Prostate gland (tissue), 2 donors: Measurements from ENCODE around the gene TEX35. TPM values are rescaled to one million over a fixed set of nuclear protein-coding genes. Genes with fewer than 3 reads are reported as not detected.

Experiments
- DNase-seq: peaks from one replicate; pipeline ENCODE4 v3.0.0-alpha.2; 2019; ENCODE audit warnings: low spot score
- H3K27ac ChIP-seq, 2 donors: fragments of 200-600 bp; sonication (generic); 2 replicates each; pipeline ENCODE4 v1.5.1; 2017 to 2019
- H3K27me3 ChIP-seq: fragments of 200-600 bp; sonication (generic); replicated peaks from 2 replicates; pipeline ENCODE4 v1.5.1; 2019; ENCODE audit not compliant: insufficient read depth
- H3K36me3 ChIP-seq, 2 donors: fragments of 200-600 bp; sonication (generic); 1 replicate in 1 of 2; 2 replicates in 1 of 2; pipeline versions ENCODE4 v1.5.1 to v1.8.1; 2017 to 2019
- H3K4me1 ChIP-seq: fragments of 200-600 bp; sonication (generic); replicated peaks from 2 replicates; pipeline ENCODE4 v1.5.1; 2019
- H3K4me3 ChIP-seq, 2 donors: fragments of 200-600 bp; sonication (generic); 2 replicates each; pipeline ENCODE4 v1.5.1; 2017 to 2019
- H3K9me3 ChIP-seq: fragments of 200-600 bp; sonication (generic); 2 replicates; pipeline ENCODE4 v1.5.1; 2017
- CTCF ChIP-seq, 4 experiments: fragments of 200-600 bp in 2 of 4; fragments of 450-650 bp in 2 of 4; sonication (generic) in 2 of 4; IDR thresholded peaks; 1 replicate in 3 of 4; 2 replicates in 1 of 4; pipeline ENCODE4 v1.5.1; 2016 to 2019; ENCODE audit warnings: antibody characterized with exemption in 4 of 4, mild to moderate bottlenecking in 2 of 4, moderate library complexity in 2 of 4
- POLR2A ChIP-seq: fragments of 450-650 bp; IDR thresholded peaks from one replicate; pipeline ENCODE4 v1.6.1; 2016; ENCODE audit warnings: antibody characterized with exemption, mild to moderate bottlenecking
- POLR2AphosphoS5 ChIP-seq: sonication (generic); formaldehyde crosslinking; IDR thresholded peaks from one replicate; pipeline ENCODE4 v1.6.1; 2017; ENCODE audit warnings: antibody characterized with exemption
- WGBS: methylation state at CpG from one replicate; pipeline ENCODE4 v1.1.5; 2018; 5-methylcytosine and 5-hydroxymethylcytosine counted together
- intact Hi-C: fragments of 100-400 bp; cut with DNase I; formaldehyde crosslinking; loops from one replicate; pipeline ENCODE4 v1.14.2; 2022
- total RNA-seq, 2 donors: library from RNA; depleted of rRNA; stranded (reverse); fragments of >200 nt; gene quantifications; one replicate each; pipeline ENCODE4 v1.1.0, GENCODE V29; 2016

TEX35 gene
- total RNA-seq, 2 donors from 2014 or later = 3.0 TPM; not detected in 1

GRCh38 chr1:178492341-178492740 is 20.6 kb upstream of the TEX35 start:
- TF ChIP-seq CTCF (IDR thresholded peaks at IDR 0.05) = no peak
- TF ChIP-seq POLR2A = no peak
- TF ChIP-seq POLR2AphosphoS5 = no peak
- Histone ChIP-seq H3K27me3 (no peaks in the 10 kb centered on the region), H3K4me1 (no peaks in the 10 kb centered on the region), H3K4me3 (no peak overlapping the region), H3K36me3 (no peaks in the 10 kb centered on the region), H3K9me3 (no peaks in the 10 kb centered on the region), H3K27ac (no peak overlapping the region)
- DNase-seq = no peak
- intact Hi-C loops = no loop called here
- 88% methylated on average over 11 of the region's 11 CpGs for WGBS

GRCh38 chr1:178493301-178493741 is 19.6 kb upstream of the TEX35 start:
- Histone ChIP-seq H3K36me3 (no peaks in the 10 kb centered on the region), H3K4me3 (no peak overlapping the region), H3K27ac (no peak overlapping the region), H3K27me3 (no peaks in the 10 kb centered on the region), H3K9me3 (no peaks in the 10 kb centered on the region), H3K4me1 (no peaks in the 10 kb centered on the region)
- TF ChIP-seq POLR2A (no peak), POLR2AphosphoS5 (no peak), CTCF (IDR thresholded peaks at IDR 0.05) (no peak)
- intact Hi-C loops = no loop called here
- WGBS = 90% methylated on average over 16 of the region's 16 CpGs
- no peak for DNase-seq

- Histone ChIP-seq H3K9me3 (no peaks in the 10 kb centered on the region), H3K4me1 (no peaks in the 10 kb centered on the region), H3K36me3 (no peaks in the 10 kb centered on the region), H3K4me3 (no peak overlapping the region), H3K27me3 (no peaks in the 10 kb centered on the region), H3K27ac (no peak overlapping the region)
- no peak for DNase-seq
- intact Hi-C loops = no loop called here
- TF ChIP-seq POLR2AphosphoS5 = no peak
- TF ChIP-seq CTCF (IDR thresholded peaks at IDR 0.05) = no peak
- 97% methylated on average over 13 of the region's 13 CpGs for WGBS
Observed at GRCh38 chr1:178494569-178494971, 18.3 kb upstream of the TEX35 start.

GRCh38 chr1:178495158-178495557 is 17.8 kb upstream of the TEX35 start:
- DNase-seq = no peak
- TF ChIP-seq POLR2AphosphoS5 = no peak
- TF ChIP-seq POLR2A = no peak
- TF ChIP-seq CTCF (IDR thresholded peaks at IDR 0.05) = no peak
- Histone ChIP-seq H3K9me3 (no peaks in the 10 kb centered on the region), H3K4me1 (no peaks in the 10 kb centered on the region), H3K36me3 (no peaks in the 10 kb centered on the region), H3K27me3 (no peaks in the 10 kb centered on the region), H3K27ac (no peak overlapping the region), H3K4me3 (no peak overlapping the region)
- intact Hi-C loops = no loop called here
- WGBS = 100% methylated on average over 1 of the region's 1 CpG

- Histone ChIP-seq H3K9me3 (no peaks in the 10 kb centered on the region), H3K4me1 (no peaks in the 10 kb centered on the region), H3K36me3 (no peaks in the 10 kb centered on the region), H3K27me3 (no peaks in the 10 kb centered on the region), H3K4me3 (no peak overlapping the region), H3K27ac (no peak overlapping the region)
- intact Hi-C loops = no loop called here
- no peak for DNase-seq
- TF ChIP-seq POLR2AphosphoS5 (no peak), CTCF (IDR thresholded peaks at IDR 0.05) (no peak), POLR2A (no peak)
- whole genome bisulfite sequencing = 90% methylated on average over 16 of the region's 16 CpGs
Observed at GRCh38 chr1:178495741-178496409, 17.0 kb upstream of the TEX35 start.
